ENCODE results near the gene TXNRD2.
A peak's percentile ranks its signal among the peaks of the same experiment; 100 is the strongest.

The TXNRD2 gene

GRCh38 chr22:19902245-19902715, 39.3 kb downstream of the TXNRD2 start:
- Histone ChIP-seq H4K91ac (ENCODE audit: low read length) (no peak overlapping the region), H2BK5ac (ENCODE audit: low read depth, low read length, poor library complexity, severe bottlenecking) (no peak overlapping the region)

GRCh38 chr22:19901577-19902244, 39.9 kb downstream of the TXNRD2 start:
- no peak overlapping the region for H2AFZ ChIP-seq (ENCODE audit: low read depth, low read length)
- no peak overlapping the region for H2AK5ac ChIP-seq (ENCODE audit: low read length, severe bottlenecking)
- no peaks in the 10 kb centered on the region for H3K9me3 ChIP-seq (ENCODE audit: control insufficient read depth, low read length)
- no peaks in the 10 kb centered on the region for H3K27me3 ChIP-seq (ENCODE audit: control insufficient read depth in 1 of 2, insufficient read depth in 1 of 2, low read length in 2 of 2)
- H4K8ac ChIP-seq (ENCODE audit: low read length): no peak overlapping the region
- no peak overlapping the region for H4K91ac ChIP-seq (ENCODE audit: low read length)
- H3K4me3 ChIP-seq (ENCODE audit: insufficient read depth in 1 of 2, low read depth in 1 of 2, low read length in 2 of 2): no peak overlapping the region
- H3K4me2 ChIP-seq (ENCODE audit: low read length, poor library complexity, severe bottlenecking): no peak overlapping the region
- H3K9ac ChIP-seq (ENCODE audit: low read length): no peak overlapping the region
- no peak for DNase-seq
- WGBS: 91% methylated on average over 10 of the region's 11 CpGs
- H3K23ac ChIP-seq (ENCODE audit: low read length in 2 of 2): no peak overlapping the region
- H2BK15ac ChIP-seq (ENCODE audit: low read depth, poor library complexity, severe bottlenecking): no peak overlapping the region
- H3K4me1 ChIP-seq (ENCODE audit: control insufficient read depth, insufficient read depth, low read depth, low read length): peaks cover 34% of the 10 kb centered on the region
- H2BK5ac ChIP-seq (ENCODE audit: low read depth, low read length, poor library complexity, severe bottlenecking): no peak overlapping the region
- no peak overlapping the region for H3K4ac ChIP-seq (ENCODE audit: low read depth in 1 of 2, low read length in 2 of 2)
- H2BK12ac ChIP-seq (ENCODE audit: low read length in 2 of 2): no peak overlapping the region
- H2BK120ac ChIP-seq (ENCODE audit: low read depth, low read length): no peak overlapping the region
- H3K27ac ChIP-seq (ENCODE audit: low read length, poor library complexity, severe bottlenecking): no peak overlapping the region
- no peak overlapping the region for H3K14ac ChIP-seq (ENCODE audit: low read length in 2 of 2)
- no peaks in the 10 kb centered on the region for H3K79me1 ChIP-seq (replicated peaks; ENCODE audit: low read length, poor library complexity, severe bottlenecking)
- H3K18ac ChIP-seq (ENCODE audit: low read depth in 1 of 2, low read length in 2 of 2): no peak overlapping the region
- peaks cover 19 to 26% of the 10 kb centered on the region in 2 experiments for H3K36me3 ChIP-seq (ENCODE audit: control insufficient read depth in 1 of 2, insufficient read depth in 2 of 2, low read depth in 1 of 2, low read length in 2 of 2)

More at GRCh38 chr22:19902245-19902715, 39.3 kb downstream of the TXNRD2 start:
- Histone ChIP-seq H3K9ac (ENCODE audit: low read length) (no peak overlapping the region), H3K14ac (ENCODE audit: low read length in 2 of 2) (no peak overlapping the region), H3K4me1 (ENCODE audit: control insufficient read depth, insufficient read depth, low read depth, low read length) (peaks cover 34% of the 10 kb centered on the region), H2AK5ac (ENCODE audit: low read length, severe bottlenecking) (no peak overlapping the region), H2BK120ac (ENCODE audit: low read depth, low read length) (no peak overlapping the region), H3K27me3 (ENCODE audit: control insufficient read depth in 1 of 2, insufficient read depth in 1 of 2, low read length in 2 of 2) (no peaks in the 10 kb centered on the region), H3K9me3 (ENCODE audit: control insufficient read depth, low read length) (no peaks in the 10 kb centered on the region), H3K4ac (ENCODE audit: low read depth in 1 of 2, low read length in 2 of 2) (peak overlapping the region in 1 of 2 experiments; percentile 15), H3K18ac (ENCODE audit: low read depth in 1 of 2, low read length in 2 of 2) (peak overlapping the region in 1 of 2 experiments; percentile 55), H3K79me1 (replicated peaks; ENCODE audit: low read length, poor library complexity, severe bottlenecking) (no peaks in the 10 kb centered on the region), H2BK12ac (ENCODE audit: low read length in 2 of 2) (no peak overlapping the region), H3K23ac (ENCODE audit: low read length in 2 of 2) (peak overlapping the region in 1 of 2 experiments; percentile 14), H2AFZ (ENCODE audit: low read depth, low read length) (no peak overlapping the region), H3K27ac (ENCODE audit: low read length, poor library complexity, severe bottlenecking) (no peak overlapping the region), H3K36me3 (ENCODE audit: control insufficient read depth in 1 of 2, insufficient read depth in 2 of 2, low read depth in 1 of 2, low read length in 2 of 2) (peaks cover 19 to 22% of the 10 kb centered on the region in 2 experiments), H3K4me3 (ENCODE audit: insufficient read depth in 1 of 2, low read depth in 1 of 2, low read length in 2 of 2) (no peak overlapping the region), H2BK15ac (ENCODE audit: low read depth, poor library complexity, severe bottlenecking) (peak overlapping the region; percentile 44), H3K4me2 (ENCODE audit: low read length, poor library complexity, severe bottlenecking) (no peak overlapping the region), H4K8ac (ENCODE audit: low read length) (no peak overlapping the region)
- no peak for DNase-seq
- WGBS: 87% methylated on average over 7 of the region's 7 CpGs

DNA sequence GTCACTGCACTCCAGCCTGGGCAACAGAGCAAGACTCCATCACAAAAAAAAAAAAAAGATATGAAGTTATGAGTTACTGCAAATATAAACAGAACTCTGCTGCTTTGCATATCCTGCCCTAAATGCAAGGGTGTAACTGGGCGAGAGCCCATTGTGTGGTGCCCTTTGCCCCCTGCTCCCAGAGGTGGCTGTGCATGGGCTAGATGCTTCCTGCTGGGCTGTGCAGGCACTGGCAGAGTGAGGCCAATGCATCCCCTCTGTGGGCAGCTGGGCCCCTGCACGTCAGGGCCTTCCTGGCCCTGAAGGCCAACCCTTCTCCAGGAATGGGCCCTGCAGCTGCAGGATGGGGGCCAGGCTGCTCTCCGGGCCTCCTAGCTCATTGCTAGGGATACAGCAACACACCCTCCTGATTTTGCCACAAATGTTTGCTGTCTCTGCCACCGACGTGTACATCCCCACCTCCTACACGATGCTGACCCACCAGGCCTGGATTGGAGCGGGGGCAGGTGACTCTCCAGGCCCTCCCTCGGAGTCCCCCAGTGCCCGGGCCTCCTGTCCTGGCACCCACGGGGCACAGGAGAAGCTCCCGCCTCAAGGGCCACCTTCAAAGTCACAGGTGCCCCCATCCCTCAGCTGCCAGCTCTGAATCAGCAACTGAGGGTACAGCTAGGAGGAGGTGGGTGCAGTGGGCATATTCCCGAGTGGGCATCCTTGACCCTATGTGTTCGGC, 40.7 kb downstream of the TXNRD2 start:
- Histone ChIP-seq H3K4me1 (ENCODE audit: control insufficient read depth, insufficient read depth, low read depth, low read length) (peaks cover 35% of the 10 kb centered on the region), H2BK12ac (ENCODE audit: low read length in 2 of 2) (no peak overlapping the region), H2BK120ac (ENCODE audit: low read depth, low read length) (no peak overlapping the region), H3K4me2 (ENCODE audit: low read length, poor library complexity, severe bottlenecking) (no peak overlapping the region), H4K8ac (ENCODE audit: low read length) (no peak overlapping the region), H3K4ac (ENCODE audit: low read depth in 1 of 2, low read length in 2 of 2) (no peak overlapping the region), H3K27me3 (ENCODE audit: control insufficient read depth in 1 of 2, insufficient read depth in 1 of 2, low read length in 2 of 2) (no peaks in the 10 kb centered on the region), H3K9me3 (ENCODE audit: control insufficient read depth, low read length) (no peaks in the 10 kb centered on the region), H4K91ac (ENCODE audit: low read length) (no peak overlapping the region), H3K79me1 (replicated peaks; ENCODE audit: low read length, poor library complexity, severe bottlenecking) (no peaks in the 10 kb centered on the region), H2BK5ac (ENCODE audit: low read depth, low read length, poor library complexity, severe bottlenecking) (no peak overlapping the region), H3K27ac (ENCODE audit: low read length, poor library complexity, severe bottlenecking) (no peak overlapping the region), H3K36me3 (ENCODE audit: control insufficient read depth in 1 of 2, insufficient read depth in 2 of 2, low read depth in 1 of 2, low read length in 2 of 2) (peaks cover 19 to 31% of the 10 kb centered on the region in 2 experiments), H3K23ac (ENCODE audit: low read length in 2 of 2) (no peak overlapping the region), H2AK5ac (ENCODE audit: low read length, severe bottlenecking) (no peak overlapping the region), H3K4me3 (ENCODE audit: insufficient read depth in 1 of 2, low read depth in 1 of 2, low read length in 2 of 2) (no peak overlapping the region), H3K9ac (ENCODE audit: low read length) (no peak overlapping the region), H3K14ac (ENCODE audit: low read length in 2 of 2) (no peak overlapping the region), H2AFZ (ENCODE audit: low read depth, low read length) (no peak overlapping the region), H2BK15ac (ENCODE audit: low read depth, poor library complexity, severe bottlenecking) (no peak overlapping the region), H3K18ac (ENCODE audit: low read depth in 1 of 2, low read length in 2 of 2) (no peak overlapping the region)
- WGBS: 93% methylated on average over 13 of the region's 13 CpGs
- DNase-seq: no peak

- no peaks in the 10 kb centered on the region for H3K79me1 ChIP-seq (replicated peaks; ENCODE audit: low read length, poor library complexity, severe bottlenecking)
- peaks cover 24 to 38% of the 10 kb centered on the region in 2 experiments for H3K36me3 ChIP-seq (ENCODE audit: control insufficient read depth in 1 of 2, insufficient read depth in 2 of 2, low read depth in 1 of 2, low read length in 2 of 2)
- H3K4me1 ChIP-seq (ENCODE audit: control insufficient read depth, insufficient read depth, low read depth, low read length): peaks cover 24% of the 10 kb centered on the region
- H3K9ac ChIP-seq (ENCODE audit: low read length): no peak overlapping the region
- peak overlapping the region in 1 of 2 experiments; percentile 11 for H3K4ac ChIP-seq (ENCODE audit: low read depth in 1 of 2, low read length in 2 of 2)
- no peaks in the 10 kb centered on the region for H3K9me3 ChIP-seq (ENCODE audit: control insufficient read depth, low read length)
- H3K27ac ChIP-seq (ENCODE audit: low read length, poor library complexity, severe bottlenecking): no peak overlapping the region
- no peak overlapping the region for H2BK120ac ChIP-seq (ENCODE audit: low read depth, low read length)
- H3K27me3 ChIP-seq (ENCODE audit: control insufficient read depth in 1 of 2, insufficient read depth in 1 of 2, low read length in 2 of 2): no peaks in the 10 kb centered on the region
- no peak overlapping the region for H3K4me2 ChIP-seq (ENCODE audit: low read length, poor library complexity, severe bottlenecking)
- H3K14ac ChIP-seq (ENCODE audit: low read length in 2 of 2): no peak overlapping the region
- H2AK5ac ChIP-seq (ENCODE audit: low read length, severe bottlenecking): no peak overlapping the region
- H3K18ac ChIP-seq (ENCODE audit: low read depth in 1 of 2, low read length in 2 of 2): no peak overlapping the region
- no peak overlapping the region for H4K8ac ChIP-seq (ENCODE audit: low read length)
- H2BK5ac ChIP-seq (ENCODE audit: low read depth, low read length, poor library complexity, severe bottlenecking): no peak overlapping the region
- no peak overlapping the region for H2BK12ac ChIP-seq (ENCODE audit: low read length in 2 of 2)
- no peak overlapping the region for H3K23ac ChIP-seq (ENCODE audit: low read length in 2 of 2)
- no peak overlapping the region for H4K91ac ChIP-seq (ENCODE audit: low read length)
- no peak overlapping the region for H3K4me3 ChIP-seq (ENCODE audit: insufficient read depth in 1 of 2, low read depth in 1 of 2, low read length in 2 of 2)
- H2AFZ ChIP-seq (ENCODE audit: low read depth, low read length): no peak overlapping the region
- 89% methylated on average over 15 of the region's 16 CpGs for WGBS
- no peak overlapping the region for H2BK15ac ChIP-seq (ENCODE audit: low read depth, poor library complexity, severe bottlenecking)
- DNase-seq: no peak
Observed at GRCh38 chr22:19898831-19899567, 42.6 kb downstream of the TXNRD2 start.
